PC-3 (cell line): ENCODE measurements around the gene WNK4. TPM values are rescaled to one million over a fixed set of nuclear protein-coding genes. Genes with fewer than 3 reads are reported as not detected.
A peak's percentile ranks its signal among the peaks of the same experiment; 100 is the strongest.

Source experiments
- ATAC-seq: fragments of 200-7000 bp; cut with Tn5 transposase; 2 replicates; pipeline ENCODE4 v1.9.1; 2020; ENCODE audit warnings: mild to moderate bottlenecking, moderate library complexity
- BruUV-seq: library from RNA; stranded (reverse); fragments of 400-500 nt; replicated peaks from 2 replicates; lab custom pipeline; 2021; lab: Mats Ljungman, UMichigan
- CTCF ChIA-PET: fragments of 300-600 bp; sonication (Branson Sonifier 250); formaldehyde crosslinking; loops from one replicate; lab custom pipeline; 2022; ENCODE audit warnings: antibody characterized with exemption; lab: Charles Lee
- POLR2A ChIA-PET: fragments of 300-600 bp; sonication (Branson Sonifier 250); formaldehyde crosslinking; loops from one replicate; lab custom pipeline; 2022; ENCODE audit warnings: antibody characterized with exemption; ENCODE audit not compliant: unreplicated experiment; lab: Charles Lee
- DNase-seq: peaks from one replicate; pipeline ENCODE4 v3.0.0-alpha.2; 2015
- H2AFZ ChIP-seq: fragments of 300-600 bp; sonication (generic); 2 replicates; pipeline ENCODE4 v1.6.0; 2016; ENCODE audit warnings: antibody characterized with exemption, low read length
- H3F3A ChIP-seq: fragments of 300-600 bp; sonication (generic); one replicate; pipeline ENCODE4 v1.6.0; 2017; ENCODE audit warnings: antibody characterized with exemption, low read length, control low read depth, mild to moderate bottlenecking; ENCODE audit not compliant: unreplicated experiment
- H3K27ac ChIP-seq: fragments of 300-600 bp; sonication (generic); 2 replicates; pipeline ENCODE4 v1.5.1; 2016; ENCODE audit warnings: mild to moderate bottlenecking, low read length
- H3K27me3 ChIP-seq: fragments of 300-600 bp; sonication (generic); 2 replicates; pipeline ENCODE4 v1.6.1; 2016; ENCODE audit warnings: low read length, mixed read lengths
- H3K36me3 ChIP-seq: fragments of 300-600 bp; sonication (generic); 2 replicates; pipeline ENCODE4 v1.6.1; 2016; ENCODE audit warnings: low read depth, mixed run types, low read length, mixed read lengths
- H3K4me1 ChIP-seq: fragments of 300-600 bp; sonication (generic); 2 replicates; pipeline ENCODE4 v1.5.1; 2016; ENCODE audit warnings: low read length; ENCODE audit not compliant: insufficient read depth
- H3K4me2 ChIP-seq: fragments of 300-600 bp; sonication (generic); 2 replicates; pipeline ENCODE4 v1.6.0; 2016; ENCODE audit warnings: low read length
- H3K4me3 ChIP-seq: fragments of 300-600 bp; sonication (generic); 2 replicates; pipeline ENCODE4 v1.5.1; 2016; ENCODE audit warnings: mild to moderate bottlenecking, low read length, mixed read lengths
- H3K79me2 ChIP-seq: fragments of 300-600 bp; sonication (generic); 2 replicates; pipeline ENCODE4 v1.6.1; 2017; ENCODE audit warnings: low read length, mixed read lengths
- H3K9ac ChIP-seq: fragments of 300-600 bp; sonication (generic); 2 replicates; pipeline ENCODE4 v1.6.0; 2016; ENCODE audit warnings: mild to moderate bottlenecking, low read length
- H3K9me2 ChIP-seq: fragments of 300-600 bp; sonication (generic); replicated peaks from 2 replicates; pipeline ENCODE4 v1.6.1; 2016; ENCODE audit warnings: mixed run types, low read length, mixed read lengths
- H3K9me3 ChIP-seq: fragments of 300-600 bp; sonication (generic); 2 replicates; pipeline ENCODE4 v1.6.1; 2016; ENCODE audit warnings: low read length, mixed read lengths
- H4K20me1 ChIP-seq: fragments of 300-600 bp; sonication (generic); 2 replicates; pipeline ENCODE4 v1.6.1; 2016; ENCODE audit warnings: low read length, mixed read lengths
- EZH2 ChIP-seq: fragments of 300-600 bp; sonication (generic); IDR thresholded peaks from one replicate; pipeline ENCODE4 v1.6.1; 2017; ENCODE audit warnings: antibody characterized with exemption, mild to moderate bottlenecking, low read length; ENCODE audit not compliant: unreplicated experiment
- EZH2phosphoT487 ChIP-seq: fragments of 300-600 bp; sonication (generic); IDR thresholded peaks from 2 replicates; pipeline ENCODE4 v1.6.1; 2018; ENCODE audit warnings: mild to moderate bottlenecking, antibody characterized with exemption, low read length, borderline replicate concordance
- intact Hi-C: fragments of 100-400 bp; cut with micrococcal nuclease; formaldehyde crosslinking; loops from 2 replicates; pipeline ENCODE4 v1.9.0; 2023
- total RNA-seq: library from RNA; depleted of rRNA; stranded (reverse); fragments of >200 nt; gene quantifications from 2 replicates; pipeline ENCODE4 v1.2.3, GENCODE V29; 2014
- TF ChIP-seq, protein P1 (sequence below): fragments of 300-600 bp; sonication (generic); conservative IDR thresholded peaks from 2 replicates; pipeline ENCODE4 v1.5.1; 2017; ENCODE audit warnings: antibody characterized with exemption, low read depth, mild to moderate bottlenecking, low read length

Gene WNK4
- total RNA-seq, 1 experiment from 2014 or later = 13.0 TPM

DNA sequence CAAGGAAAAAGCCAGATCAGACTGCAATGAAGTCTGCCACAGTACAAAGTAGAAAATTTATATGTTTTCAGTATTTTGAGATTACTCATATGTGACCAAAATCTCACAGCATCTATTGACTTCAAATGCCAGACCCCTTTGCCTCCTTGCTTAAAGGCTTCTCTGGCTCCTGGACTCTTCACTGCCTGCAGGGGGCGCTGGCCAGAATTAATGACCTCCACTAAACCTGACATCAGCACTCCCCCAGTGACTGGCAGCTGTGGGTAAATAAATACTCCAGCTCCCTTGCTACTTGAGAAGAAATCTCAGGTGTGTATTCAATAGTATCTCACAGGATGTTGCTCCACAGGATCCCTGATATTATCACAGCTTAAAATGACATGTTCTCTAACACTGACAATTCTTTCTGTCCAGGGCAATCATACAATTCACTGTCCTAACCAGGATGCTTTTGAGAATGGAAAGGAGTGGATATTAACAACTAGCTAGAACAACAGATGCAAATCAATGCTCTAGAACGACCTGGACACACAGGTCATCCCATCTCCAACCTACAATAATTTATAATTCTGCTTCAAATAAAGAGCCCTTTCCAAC, 39.6 kb downstream of the WNK4 start:
- ChIA-PET POLR2A (no interaction called here), CTCF (interaction anchor here (0.6 to 0.7 kb wide), 4 partner anchors 61 to 490 kb away, joined by 3 to 6 read pairs (median 3); no protein-coding TSS in a partner anchor)
- peaks cover 36% of the 10 kb centered on the region for H3K36me3 ChIP-seq
- BruUV-seq = no TSS peak
- peak; percentile 69 for DNase-seq
- H3K9me3 ChIP-seq = no peaks in the 10 kb centered on the region
- ATAC-seq = 0 out of 2 replicates have a peak, but pooled peaks have one; percentile 17
- H2AFZ ChIP-seq = no peak overlapping the region
- intact Hi-C loops = loop anchor here (2.0 to 5.0 kb wide), 2 partner anchors 17 to 38 kb away; partner anchors contain the start of gene WNK4
- H4K20me1 ChIP-seq = no peaks in the 10 kb centered on the region
- H3K4me1 ChIP-seq = no peaks in the 10 kb centered on the region
- TF ChIP-seq EZH2 = no peak
- TF ChIP-seq, protein P1, sequence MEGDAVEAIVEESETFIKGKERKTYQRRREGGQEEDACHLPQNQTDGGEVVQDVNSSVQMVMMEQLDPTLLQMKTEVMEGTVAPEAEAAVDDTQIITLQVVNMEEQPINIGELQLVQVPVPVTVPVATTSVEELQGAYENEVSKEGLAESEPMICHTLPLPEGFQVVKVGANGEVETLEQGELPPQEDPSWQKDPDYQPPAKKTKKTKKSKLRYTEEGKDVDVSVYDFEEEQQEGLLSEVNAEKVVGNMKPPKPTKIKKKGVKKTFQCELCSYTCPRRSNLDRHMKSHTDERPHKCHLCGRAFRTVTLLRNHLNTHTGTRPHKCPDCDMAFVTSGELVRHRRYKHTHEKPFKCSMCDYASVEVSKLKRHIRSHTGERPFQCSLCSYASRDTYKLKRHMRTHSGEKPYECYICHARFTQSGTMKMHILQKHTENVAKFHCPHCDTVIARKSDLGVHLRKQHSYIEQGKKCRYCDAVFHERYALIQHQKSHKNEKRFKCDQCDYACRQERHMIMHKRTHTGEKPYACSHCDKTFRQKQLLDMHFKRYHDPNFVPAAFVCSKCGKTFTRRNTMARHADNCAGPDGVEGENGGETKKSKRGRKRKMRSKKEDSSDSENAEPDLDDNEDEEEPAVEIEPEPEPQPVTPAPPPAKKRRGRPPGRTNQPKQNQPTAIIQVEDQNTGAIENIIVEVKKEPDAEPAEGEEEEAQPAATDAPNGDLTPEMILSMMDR = peak; percentile 86
- no peak overlapping the region for H3K4me2 ChIP-seq
- no peak overlapping the region for H3K9ac ChIP-seq
- H3K27ac ChIP-seq = no peak overlapping the region
- no peaks in the 10 kb centered on the region for H3K27me3 ChIP-seq
- no peaks in the 10 kb centered on the region for H3K9me2 ChIP-seq
- H3K4me3 ChIP-seq = no peak overlapping the region
- no peaks in the 10 kb centered on the region for H3F3A ChIP-seq
- peaks cover 22% of the 10 kb centered on the region for H3K79me2 ChIP-seq

DNA sequence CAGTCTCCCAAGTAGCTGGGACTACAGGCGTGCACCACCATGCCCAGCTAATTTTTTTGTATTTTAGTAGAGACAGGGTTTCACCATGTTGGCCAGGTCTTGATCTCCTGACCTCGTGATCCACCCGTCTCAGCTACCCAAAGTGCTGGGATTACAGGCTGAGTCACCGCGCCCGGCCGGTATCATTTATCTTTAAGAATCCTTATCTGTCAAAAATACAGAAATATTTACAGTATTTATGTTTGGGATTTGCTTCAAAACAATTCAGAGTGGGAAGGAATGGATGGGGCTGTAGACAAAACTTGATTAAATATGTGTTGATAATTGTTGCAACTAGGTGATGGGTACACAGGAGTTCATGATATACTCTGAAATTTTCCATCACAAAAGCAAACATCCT, 40.8 kb downstream of the WNK4 start:
- no TSS peak for BruUV-seq
- H3K79me2 ChIP-seq = peaks cover 22% of the 10 kb centered on the region
- no peaks in the 10 kb centered on the region for H3K9me3 ChIP-seq
- intact Hi-C loops = loop anchor here (2.0 to 5.0 kb wide), 2 partner anchors 18 to 39 kb away; partner anchors contain the start of gene WNK4
- no peaks in the 10 kb centered on the region for H3F3A ChIP-seq
- H2AFZ ChIP-seq = no peak overlapping the region
- no peaks in the 10 kb centered on the region for H3K4me1 ChIP-seq
- H3K4me2 ChIP-seq = no peak overlapping the region
- ATAC-seq = no peak
- CTCF ChIA-PET = no interaction called here
- POLR2A ChIA-PET = no interaction called here
- DNase-seq = no peak
- TF ChIP-seq, protein P1 = no peak
- no peak for TF ChIP-seq EZH2phosphoT487
- TF ChIP-seq EZH2 = no peak
- no peaks in the 10 kb centered on the region for H3K27me3 ChIP-seq
- H3K9me2 ChIP-seq = no peaks in the 10 kb centered on the region
- H3K36me3 ChIP-seq = peaks cover 26% of the 10 kb centered on the region
- no peak overlapping the region for H3K4me3 ChIP-seq
- no peaks in the 10 kb centered on the region for H4K20me1 ChIP-seq
- H3K9ac ChIP-seq = no peak overlapping the region
- no peak overlapping the region for H3K27ac ChIP-seq

DNA sequence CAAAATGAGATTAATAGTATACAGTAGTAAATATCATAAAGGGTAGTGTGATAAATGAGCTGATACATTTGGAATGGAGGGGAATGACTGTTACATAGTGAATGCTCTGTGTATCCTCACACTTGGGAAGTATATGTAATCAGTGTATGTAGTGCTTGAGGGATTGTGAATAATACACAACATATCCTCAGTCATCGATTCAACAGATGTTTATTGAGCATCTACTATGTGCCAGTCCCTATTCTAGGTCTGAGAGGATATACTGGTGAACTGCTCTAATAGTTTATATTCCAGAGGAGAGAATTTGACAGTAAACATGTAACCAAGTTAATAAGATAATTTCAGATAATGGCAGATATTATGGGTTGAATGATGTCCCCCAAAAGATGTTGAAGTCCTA, 47.1 kb downstream of the WNK4 start:
- H3K27ac ChIP-seq = no peak overlapping the region
- intact Hi-C loops = no loop called here
- ATAC-seq (no peak), DNase-seq (no peak)
- H2AFZ ChIP-seq = no peak overlapping the region
- BruUV-seq = no TSS peak
- no peak overlapping the region for H3K4me2 ChIP-seq
- H3K4me1 ChIP-seq = peaks cover 5% of the 10 kb centered on the region
- TF ChIP-seq EZH2phosphoT487 (no peak), EZH2 (no peak)
- TF ChIP-seq, protein P1 = no peak
- no peaks in the 10 kb centered on the region for H3K27me3 ChIP-seq
- no peak overlapping the region for H3K4me3 ChIP-seq
- CTCF ChIA-PET = no interaction called here
- H3F3A ChIP-seq = no peaks in the 10 kb centered on the region
- no peaks in the 10 kb centered on the region for H4K20me1 ChIP-seq
- H3K9me3 ChIP-seq = no peaks in the 10 kb centered on the region
- POLR2A ChIA-PET = no interaction called here
- H3K9ac ChIP-seq = no peak overlapping the region
- no peaks in the 10 kb centered on the region for H3K9me2 ChIP-seq
- no peaks in the 10 kb centered on the region for H3K36me3 ChIP-seq
- H3K79me2 ChIP-seq = peaks cover 21% of the 10 kb centered on the region
